22Rv1 (cell line): ENCODE data around the gene PLEK.

Experiments used
- ZFX ChIP-seq: fragments of 450-650 bp; IDR thresholded peaks from 2 replicates; pipeline ENCODE4 v1.6.1; 2017; ENCODE audit warnings: antibody characterized with exemption, borderline replicate concordance
- TF ChIP-seq, protein P1 (sequence below): fragments of 450-650 bp; IDR thresholded peaks from 2 replicates; pipeline ENCODE4 v1.5.1; 2017; ENCODE audit warnings: mild to moderate bottlenecking

DNA sequence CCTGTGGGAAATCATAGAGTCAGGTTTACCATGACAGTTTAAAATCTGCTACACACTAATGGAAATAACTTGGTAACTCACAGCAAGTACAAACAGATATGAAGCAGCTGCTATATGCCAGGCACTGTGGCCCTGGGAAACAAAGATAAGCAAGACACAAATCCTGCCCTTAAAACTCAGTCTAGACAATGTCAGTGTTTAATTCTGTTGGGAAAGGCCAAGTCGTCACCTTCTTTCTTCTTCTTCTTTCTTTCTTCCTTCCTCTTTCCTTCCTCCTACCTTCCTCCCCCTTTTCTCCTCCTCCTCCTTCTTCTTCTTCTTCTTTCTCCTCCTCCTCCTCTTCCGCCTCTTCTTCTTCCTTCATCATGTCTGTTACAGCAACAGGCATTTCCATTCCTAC is 26.8 kb downstream of the PLEK start:
- TF ChIP-seq, protein P1, sequence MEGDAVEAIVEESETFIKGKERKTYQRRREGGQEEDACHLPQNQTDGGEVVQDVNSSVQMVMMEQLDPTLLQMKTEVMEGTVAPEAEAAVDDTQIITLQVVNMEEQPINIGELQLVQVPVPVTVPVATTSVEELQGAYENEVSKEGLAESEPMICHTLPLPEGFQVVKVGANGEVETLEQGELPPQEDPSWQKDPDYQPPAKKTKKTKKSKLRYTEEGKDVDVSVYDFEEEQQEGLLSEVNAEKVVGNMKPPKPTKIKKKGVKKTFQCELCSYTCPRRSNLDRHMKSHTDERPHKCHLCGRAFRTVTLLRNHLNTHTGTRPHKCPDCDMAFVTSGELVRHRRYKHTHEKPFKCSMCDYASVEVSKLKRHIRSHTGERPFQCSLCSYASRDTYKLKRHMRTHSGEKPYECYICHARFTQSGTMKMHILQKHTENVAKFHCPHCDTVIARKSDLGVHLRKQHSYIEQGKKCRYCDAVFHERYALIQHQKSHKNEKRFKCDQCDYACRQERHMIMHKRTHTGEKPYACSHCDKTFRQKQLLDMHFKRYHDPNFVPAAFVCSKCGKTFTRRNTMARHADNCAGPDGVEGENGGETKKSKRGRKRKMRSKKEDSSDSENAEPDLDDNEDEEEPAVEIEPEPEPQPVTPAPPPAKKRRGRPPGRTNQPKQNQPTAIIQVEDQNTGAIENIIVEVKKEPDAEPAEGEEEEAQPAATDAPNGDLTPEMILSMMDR = no peak
- no peak for TF ChIP-seq ZFX
